Endometrial microvascular endothelial cells (primary cell): ENCODE data around the gene CDH4. TPM values are rescaled to one million over a fixed set of nuclear protein-coding genes. Genes with fewer than 3 reads are reported as not detected.

Source experiments
- in situ Hi-C: cut with HindIII; loops from 2 replicates; pipeline ENCODE4 v1.10.0; 2017; ENCODE audit warnings: low sequenced_read_pairs, low pct_unique_long_range_greater_than_20kb; ENCODE audit errors: inconsistent ontology term
- total RNA-seq: library from RNA; depleted of rRNA; stranded (reverse); fragments of >200 nt; gene quantifications from one replicate; pipeline ENCODE4 v1.2.3, GENCODE V29; 2015; ENCODE audit errors: inconsistent ontology term

Gene CDH4
- total RNA-seq, 1 donor from 2014 or later, result 31.2 TPM

DNA sequence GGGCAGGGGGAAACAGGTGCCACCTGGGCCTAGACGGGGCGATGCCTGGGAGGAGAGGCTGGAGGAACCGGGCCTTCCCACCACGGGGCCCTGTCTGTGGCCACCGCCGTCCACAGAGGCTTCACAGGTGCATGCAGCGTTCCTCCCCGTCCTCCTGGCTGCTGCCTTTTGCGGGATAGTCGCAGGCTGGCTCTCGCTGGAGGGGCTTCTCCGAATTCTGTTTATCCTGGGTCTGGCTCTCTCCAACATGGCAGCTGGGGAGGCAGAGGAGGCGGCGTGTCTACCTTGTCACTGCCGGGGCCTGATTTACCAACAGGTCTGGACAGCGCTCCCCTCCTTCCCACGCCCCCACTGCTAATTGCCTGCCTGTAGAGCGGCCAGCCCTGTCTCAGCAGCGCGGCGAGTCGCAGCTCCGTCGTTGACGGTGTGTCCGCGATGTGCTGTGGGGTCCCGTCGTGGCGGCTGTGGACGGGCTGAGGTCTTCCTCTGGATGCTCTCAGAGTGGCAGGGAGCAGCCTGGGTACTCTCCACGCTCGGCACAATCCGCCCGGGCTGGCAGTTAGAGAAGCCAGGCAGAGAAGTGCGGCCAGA lies 550.8 kb downstream of the CDH4 start:
- in situ Hi-C loops, result no loop called here

GRCh38 chr20:61803416-61803914 lies 551.4 kb downstream of the CDH4 start:
- in situ Hi-C loops, result no loop called here

DNA sequence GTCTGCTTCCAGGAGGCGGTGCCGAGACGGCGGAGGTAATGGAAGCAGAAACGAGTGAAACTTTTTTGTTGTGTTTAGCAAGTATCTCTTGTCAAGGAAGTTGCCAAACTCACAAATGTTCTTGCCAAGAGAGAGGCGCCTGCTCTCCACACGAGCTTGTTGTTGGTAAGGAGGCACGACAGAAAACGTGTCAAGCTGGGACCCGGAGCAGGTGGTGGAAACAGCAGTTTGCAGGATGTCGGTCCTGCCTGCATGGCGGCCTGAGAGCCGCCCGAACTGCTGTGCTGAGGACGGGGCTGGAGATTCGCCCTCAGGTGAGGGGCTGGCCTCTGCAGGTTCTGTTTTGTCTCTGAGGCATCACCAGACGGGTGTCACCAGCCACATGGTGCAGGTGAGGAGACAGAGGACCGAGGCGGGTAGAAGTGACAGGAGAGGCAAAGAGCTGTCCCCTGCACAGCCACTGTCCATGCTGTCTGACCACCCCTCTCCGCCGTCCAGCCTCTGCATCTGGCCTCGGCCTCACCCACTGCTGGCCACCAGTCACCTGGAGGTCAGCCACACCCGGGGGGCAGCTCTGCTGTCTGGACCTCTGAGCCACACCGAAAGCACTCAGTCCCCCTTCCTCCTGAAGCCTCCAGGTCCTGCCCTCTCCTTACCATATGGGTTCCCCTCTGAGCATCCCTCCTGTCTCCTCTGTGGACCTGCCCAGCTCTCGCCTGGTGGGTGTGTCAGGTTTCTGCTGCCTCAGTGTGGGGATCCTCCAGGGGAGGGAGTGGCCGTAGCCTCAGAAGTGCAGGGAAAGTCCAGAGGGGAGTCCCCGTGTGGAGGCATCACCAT lies 552.1 kb downstream of the CDH4 start:
- in situ Hi-C loops, result no loop called here

GRCh38 chr20:61804752-61805295 lies 552.8 kb downstream of the CDH4 start:
- in situ Hi-C loops, result no loop called here

- in situ Hi-C loops, result no loop called here
Observed at GRCh38 chr20:61805365-61805764, 553.3 kb downstream of the CDH4 start.

- in situ Hi-C loops, result no loop called here
Observed at GRCh38 chr20:61805781-61806180, 553.7 kb downstream of the CDH4 start.

DNA sequence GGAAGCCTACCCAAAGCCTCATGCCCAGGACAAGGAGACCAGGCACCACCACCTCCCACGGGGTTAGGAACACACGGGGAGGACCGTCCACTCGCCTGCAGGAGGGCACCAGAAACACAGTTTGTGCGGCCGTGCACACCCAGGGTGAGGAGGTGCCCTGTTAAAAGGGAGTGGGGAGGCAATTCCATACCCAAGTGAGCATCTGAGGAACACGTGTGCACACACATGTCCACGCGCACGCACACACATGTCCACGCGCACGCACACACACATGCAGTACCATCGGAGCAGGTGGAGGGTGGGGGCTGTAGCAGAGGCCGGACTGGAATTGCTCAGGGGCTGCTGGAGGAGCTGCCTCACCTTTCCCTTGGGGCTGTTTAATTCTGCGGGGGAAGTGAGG lies 554.3 kb downstream of the CDH4 start:
- in situ Hi-C loops, result no loop called here

- in situ Hi-C loops, result no loop called here
Observed at GRCh38 chr20:61806995-61807394, 554.9 kb downstream of the CDH4 start.

DNA sequence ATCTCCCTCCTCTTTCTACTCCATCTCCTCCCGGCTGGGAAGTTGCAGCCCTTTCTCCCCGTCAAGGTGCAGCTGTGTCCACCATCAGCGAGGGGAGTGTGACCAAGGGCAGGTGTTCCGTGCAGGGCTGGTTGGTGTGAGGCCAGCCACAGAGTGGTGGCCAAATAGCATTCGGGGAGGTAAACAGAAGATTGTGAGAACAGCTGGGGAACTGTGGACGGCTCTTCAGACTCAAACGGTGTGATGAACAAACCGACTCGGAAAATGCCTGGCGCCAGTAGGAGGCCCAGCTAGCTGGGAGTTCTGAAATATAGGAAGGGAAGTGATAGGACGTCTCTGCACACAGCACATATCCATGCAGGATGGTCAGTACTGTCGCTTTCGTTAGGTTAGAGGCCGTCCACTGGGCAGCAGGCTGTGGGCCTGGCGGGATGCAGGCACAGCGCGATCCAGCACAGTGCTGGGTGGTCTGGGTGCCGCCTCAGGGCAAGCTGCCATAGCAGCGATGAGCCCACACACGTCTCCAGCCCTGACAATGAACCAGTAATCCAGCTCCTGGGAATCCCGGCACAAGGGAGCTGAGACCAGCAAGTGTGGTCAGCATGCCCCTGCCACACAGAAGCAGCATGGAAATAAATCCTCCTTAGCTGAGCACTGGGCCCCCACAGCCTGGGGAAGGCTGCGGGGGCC lies 555.6 kb downstream of the CDH4 start:
- in situ Hi-C loops, result no loop called here

- in situ Hi-C loops, result no loop called here
Observed at GRCh38 chr20:61808447-61808846, 556.4 kb downstream of the CDH4 start.

DNA sequence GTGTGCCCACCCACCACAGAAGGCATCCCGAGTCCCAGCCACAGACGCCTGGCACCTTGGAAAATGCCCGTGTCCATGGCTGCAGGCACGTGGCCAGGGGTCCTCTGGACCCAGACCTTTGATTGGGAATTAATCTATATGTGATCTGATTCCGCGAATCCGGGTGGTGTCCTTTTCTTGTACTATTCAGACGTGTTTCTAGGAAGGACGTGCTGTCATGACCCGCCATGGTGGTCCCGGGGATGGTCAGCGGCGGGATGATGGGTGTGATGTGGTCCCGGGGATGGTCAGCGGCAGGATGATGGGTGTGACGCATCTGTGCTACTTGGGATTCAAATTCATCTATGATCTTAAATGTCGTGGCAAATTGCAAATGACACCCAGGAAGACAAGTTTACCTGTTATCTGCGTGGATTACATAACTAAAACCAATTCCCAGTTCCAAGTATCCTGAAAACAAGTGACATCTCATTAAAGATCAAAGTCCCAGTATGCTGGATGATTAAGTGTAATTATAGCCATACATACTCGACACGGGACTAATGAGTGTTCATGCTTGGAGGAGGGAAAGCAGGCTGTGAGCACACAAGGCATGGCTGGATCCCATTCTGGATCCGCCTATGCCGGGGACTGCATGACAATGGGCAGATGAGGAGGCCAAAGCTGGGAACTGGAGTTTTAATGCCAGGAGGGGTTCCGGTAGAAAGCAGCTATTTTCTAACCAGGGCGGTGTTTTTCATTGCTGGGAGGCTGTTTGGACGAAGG lies 557.1 kb downstream of the CDH4 start:
- in situ Hi-C loops, result no loop called here

DNA sequence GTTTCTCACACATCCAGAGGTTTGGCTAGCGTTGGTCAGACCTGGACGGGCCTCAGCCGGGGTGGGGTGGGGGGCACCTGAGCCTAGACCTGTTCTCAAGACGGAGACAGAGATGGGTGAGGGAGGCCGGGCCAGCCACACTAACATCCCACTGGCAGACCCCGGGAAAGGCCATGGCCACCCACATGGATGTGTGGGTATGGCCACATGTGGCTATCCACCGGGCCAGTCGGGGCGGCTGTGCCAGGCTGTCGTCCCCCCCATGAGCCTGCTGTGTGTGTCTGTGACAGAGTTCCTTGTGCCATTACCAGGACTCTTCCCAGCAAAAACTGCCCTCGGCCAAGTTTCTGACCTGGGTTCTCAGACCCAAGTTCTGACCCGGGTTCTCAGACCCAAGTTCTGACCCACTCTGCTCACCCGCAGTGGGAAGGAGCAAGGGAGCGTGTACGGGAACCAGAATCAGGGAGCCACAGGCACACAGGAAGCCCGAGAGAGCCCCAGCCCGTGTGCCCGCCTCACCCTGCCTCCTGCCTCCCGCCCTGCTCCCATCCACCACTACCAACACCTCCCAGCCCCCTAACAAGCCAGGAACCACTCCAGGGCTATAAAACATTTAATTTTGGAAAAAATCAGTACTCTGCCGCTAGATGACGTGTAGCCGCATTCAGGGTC lies 558.1 kb downstream of the CDH4 start:
- in situ Hi-C loops, result no loop called here

- in situ Hi-C loops, result no loop called here
Observed at GRCh38 chr20:61810738-61811135, 558.7 kb downstream of the CDH4 start.

- in situ Hi-C loops, result no loop called here
Observed at GRCh38 chr20:61811166-61811565, 559.1 kb downstream of the CDH4 start.

DNA sequence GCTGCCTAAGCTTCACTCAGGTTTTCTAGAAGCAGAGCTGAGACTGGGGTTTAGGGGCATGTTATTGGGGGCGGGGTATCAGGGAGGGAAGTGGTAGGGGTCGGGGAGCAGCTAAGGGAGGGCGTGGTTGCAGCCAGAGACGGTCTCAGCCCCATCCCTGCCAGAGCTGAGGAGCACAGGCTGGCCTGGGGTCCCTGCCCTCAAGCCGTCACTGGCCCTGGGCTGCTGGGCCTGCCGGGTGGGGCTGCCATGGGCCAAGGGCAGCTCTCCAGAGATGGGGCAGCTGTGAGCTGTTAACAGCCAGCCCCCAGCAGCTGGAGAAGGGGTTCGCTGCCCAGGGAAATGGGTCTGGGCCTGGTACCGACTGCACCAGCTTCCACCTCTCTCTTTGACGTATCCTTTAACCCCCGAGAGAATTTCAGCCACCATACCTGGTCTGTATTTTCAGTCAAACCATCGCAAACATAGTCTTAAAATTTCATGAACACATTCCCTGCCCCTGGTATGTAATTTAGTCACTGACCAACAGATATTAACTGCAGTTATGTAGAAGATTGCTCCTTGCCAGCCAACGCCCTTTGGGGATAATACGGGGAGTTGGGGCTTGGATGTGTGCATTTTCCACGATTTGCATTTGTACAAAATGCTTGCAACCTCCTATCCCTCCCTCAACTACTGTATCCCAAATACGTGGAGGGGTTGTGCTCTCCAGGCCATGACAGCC lies 560.2 kb downstream of the CDH4 start:
- in situ Hi-C loops, result no loop called here

DNA sequence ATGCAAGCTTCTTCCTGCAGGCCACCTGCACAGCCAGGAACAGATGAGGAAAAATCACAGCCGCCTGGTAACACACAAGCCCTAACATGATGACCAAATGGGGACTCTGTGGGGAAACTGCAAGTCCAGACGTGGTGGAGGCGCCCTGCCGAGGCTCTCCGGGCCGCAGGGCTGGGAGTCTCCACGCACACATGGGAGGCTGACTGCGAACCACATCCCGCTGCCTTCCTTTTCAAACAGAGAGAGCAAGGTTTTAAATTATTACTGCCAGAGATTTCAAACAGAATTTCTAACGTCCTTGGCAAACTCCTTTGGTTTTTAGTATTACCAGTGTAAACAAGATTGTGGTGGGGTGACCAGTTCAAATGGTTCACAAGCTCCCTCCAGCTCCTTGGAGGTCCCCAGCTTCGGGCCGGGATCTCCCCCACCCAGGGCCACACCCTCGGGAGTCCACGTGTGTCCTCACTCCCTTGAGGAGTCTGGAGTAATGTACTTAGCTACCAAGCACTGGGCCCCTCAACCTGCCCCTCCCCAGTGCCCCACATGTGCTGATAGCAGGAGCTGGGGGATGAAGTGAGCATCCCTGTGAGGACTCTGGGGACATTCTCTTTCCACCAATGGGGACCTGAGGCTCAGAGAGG lies 560.9 kb downstream of the CDH4 start:
- in situ Hi-C loops, result no loop called here

GRCh38 chr20:61813791-61814190 lies 561.7 kb downstream of the CDH4 start:
- in situ Hi-C loops, result no loop called here
